NCI-H146 treated with DMSO at 0.1 percent for 48 hours (cell line): ENCODE data around the gene MYB.

Experiments
- DNase-seq: peaks from one replicate; lab custom pipeline; 2025; ENCODE audit not compliant: unreplicated experiment; lab: John Stamatoyannopoulos, UW

The MYB gene

DNA sequence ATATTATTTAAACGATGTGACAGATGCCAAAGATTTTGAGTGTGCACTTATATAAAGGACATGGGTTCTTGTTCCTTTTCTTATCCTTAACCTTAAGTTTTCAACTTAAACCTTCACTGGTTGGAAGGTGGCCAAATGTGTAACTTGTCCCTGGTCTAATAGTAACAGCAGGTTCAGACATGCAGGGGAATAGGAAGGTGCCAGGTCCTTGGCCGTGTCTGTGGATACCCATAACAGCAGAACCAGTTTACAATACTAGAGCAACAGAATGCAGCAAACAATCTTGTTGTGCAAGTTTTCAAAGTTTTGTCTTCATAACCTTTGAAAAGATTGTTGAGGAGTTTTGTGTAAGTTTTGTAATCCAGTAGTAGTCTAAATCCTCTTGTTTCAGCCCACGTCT, 4.4 kb downstream of the MYB start:
- no peak for DNase-seq

DNA sequence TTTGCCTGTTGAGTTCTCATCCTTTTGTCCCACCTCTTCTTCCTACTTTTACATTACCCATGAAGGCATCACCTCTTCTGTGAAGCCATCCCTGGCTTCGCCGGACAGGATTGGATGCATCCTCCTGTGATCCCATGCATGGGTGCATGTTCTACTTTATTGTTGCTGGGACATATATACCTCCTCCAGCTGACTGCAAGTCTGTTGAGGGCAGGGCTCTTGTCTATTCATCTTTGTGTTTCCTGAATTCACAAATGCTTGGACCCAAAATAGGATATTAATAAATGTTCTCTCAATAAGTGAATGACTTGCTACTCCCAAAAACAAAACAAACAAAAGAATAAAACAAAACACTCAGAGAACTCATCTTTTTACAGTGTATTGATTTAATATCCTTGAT, 5.1 kb downstream of the MYB start:
- no peak for DNase-seq

DNA sequence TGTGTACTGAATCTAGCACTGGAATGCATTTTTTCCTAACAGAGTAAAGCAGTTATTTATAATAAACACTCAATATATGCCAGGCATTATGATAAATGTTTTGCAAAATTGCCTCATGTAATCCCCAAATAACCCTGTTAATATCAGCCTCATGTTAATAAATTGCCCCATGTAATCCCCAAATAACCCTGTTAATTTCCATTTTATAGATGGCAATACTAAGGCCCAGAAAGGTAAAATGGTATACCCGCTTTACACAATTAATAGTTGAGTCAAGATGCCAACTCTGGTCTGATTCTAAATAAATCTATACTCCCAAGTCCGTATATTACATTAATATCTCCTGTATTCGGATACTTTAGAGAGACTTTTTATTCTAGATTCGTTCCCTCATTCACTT, 6.3 kb downstream of the MYB start:
- no peak for DNase-seq

DNA sequence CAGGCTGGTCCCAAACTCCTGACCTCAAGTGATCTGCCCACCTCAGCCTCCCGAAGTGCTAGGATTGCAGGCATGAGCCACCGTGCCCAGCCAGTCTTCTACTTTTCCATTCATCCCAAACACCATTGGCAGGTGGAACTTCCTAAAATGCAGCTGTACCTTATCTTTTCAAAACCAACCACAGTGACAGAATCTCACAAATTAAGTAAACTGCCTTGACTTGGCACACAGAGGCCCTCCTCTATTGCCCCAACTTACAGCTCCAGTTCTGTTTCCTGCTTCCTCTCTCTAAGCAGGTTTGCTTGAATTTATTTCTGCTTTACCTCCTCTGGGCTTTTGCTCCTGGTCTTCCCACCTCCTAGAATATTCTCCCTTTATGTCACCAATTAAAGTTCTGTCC, 7.6 kb downstream of the MYB start:
- no peak for DNase-seq

DNA sequence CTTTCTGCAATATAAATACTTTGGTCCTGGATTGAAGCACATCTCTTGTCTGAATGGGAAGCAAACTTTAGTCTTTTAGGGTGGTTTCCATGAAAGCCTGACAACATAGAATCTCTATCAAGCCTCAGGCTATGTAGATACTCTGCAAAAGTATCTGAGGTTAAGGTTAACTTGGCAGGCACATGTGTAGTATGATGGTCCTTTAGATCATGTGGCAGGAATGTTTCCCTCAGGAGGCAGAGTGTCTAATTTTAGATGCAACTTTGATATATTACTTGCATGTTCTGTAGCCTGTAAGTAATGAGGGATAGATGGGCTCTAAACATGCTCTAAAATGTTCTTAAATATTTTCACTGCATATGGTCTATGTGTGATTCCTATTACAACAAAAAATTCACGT, 8.2 kb downstream of the MYB start:
- no peak for DNase-seq

DNA sequence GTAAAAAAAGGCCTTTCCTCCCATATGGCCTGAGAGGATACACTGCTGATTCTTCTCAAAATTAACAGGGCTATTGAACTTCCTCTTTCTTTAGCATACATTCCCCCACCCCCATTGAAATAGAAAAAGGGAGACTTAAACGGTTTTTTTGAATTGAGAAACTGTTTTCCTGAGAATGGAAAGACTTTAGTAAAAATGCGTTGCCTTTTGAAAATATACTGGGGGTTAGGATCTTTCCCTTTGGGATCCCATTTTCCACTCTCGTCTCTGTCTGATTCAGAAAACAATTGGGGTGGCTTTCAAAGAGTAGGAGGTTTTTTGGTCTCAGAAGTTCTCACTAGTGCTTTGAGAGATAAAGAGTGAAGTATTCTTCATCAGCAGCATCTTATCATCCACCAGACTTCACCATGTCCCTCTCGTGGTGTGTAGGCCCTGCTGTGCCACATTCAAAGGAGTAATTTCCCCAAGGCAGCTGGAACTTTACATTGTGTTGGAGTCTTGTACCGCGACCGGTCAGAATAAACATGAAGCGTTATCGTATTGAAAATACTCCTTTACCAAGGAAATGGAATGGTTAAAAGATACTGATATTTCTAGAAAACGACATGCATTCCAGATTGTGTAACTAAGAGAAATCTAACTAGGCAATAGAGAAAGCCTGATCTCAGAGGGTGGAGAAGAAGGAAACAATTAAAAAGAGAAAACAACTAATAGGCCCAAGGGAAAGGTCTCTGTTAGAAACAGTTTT, 10.6 kb downstream of the MYB start:
- no peak for DNase-seq

DNA sequence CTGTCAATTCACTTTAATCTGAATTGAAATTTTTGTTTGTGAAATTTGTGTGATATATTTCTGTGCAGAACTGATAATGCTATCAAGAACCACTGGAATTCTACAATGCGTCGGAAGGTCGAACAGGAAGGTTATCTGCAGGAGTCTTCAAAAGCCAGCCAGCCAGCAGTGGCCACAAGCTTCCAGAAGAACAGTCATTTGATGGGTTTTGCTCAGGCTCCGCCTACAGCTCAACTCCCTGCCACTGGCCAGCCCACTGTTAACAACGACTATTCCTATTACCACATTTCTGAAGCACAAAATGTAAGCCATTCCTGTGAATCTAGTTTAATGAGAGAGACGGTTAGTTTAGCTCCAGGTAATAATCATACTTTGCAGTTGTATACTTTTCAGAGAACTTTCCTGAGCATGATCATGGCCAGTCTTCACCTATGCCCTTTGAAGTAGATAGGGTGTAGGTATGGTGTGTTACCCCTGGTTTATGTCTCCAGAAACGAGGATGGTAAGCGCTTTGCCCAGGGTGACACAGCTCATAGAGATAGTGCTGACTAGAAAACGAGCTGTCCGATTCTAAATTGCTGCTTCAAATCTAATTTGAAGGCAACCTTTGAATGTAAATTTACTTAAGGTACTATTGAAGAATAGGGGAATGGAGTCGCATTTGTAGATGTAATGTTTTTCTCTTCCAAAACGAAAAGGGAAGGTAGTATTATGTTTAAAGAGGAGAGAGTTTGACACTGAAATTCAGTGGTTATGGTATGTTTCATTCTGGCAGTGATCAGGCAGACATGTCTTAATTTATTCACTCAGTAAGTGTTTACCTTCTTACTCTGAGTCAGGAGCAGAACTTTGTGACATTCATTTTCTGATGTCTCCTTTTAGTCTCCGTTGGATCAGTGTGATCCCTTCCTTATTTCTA, 11.4 kb downstream of the MYB start:
- DNase-seq, result no peak

DNA sequence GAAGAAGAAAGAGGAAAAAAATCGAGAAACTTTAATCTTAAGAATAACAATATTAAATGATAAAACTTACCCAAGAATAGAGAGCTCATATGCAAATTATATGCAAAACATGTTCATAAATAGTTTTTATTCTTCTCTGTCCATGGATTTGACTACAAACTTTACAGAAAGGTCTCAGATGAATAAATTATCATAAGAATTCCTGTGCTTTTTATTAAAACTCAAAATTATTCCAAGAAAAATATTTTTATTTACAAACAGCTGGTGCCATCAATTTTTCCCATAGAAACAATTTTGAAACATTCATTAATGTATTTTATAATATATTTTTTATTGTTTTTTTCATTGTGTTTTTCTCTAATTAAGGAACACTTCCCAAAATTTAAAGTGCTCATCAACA, 12.1 kb downstream of the MYB start:
- DNase-seq, result no peak

DNA sequence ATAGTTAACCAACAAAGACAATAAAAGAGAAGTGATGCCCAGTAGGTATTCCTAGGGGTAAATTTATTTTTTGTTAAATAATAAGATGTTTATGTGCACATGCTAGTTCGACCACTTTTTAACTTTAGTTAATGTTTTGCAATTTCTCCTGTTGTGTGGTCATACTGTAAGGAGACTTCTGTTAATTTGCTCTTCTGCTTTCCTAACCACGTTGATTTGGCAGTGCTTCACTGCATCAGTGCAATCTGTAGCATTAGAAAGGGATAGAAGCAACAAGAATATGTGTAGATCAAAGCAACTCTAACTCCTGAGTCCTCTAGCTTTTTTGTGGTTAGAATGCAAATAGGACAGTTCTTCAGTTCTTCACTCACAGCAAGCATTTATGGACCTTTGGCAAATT, 13.9 kb downstream of the MYB start:
- DNase-seq, result no peak

DNA sequence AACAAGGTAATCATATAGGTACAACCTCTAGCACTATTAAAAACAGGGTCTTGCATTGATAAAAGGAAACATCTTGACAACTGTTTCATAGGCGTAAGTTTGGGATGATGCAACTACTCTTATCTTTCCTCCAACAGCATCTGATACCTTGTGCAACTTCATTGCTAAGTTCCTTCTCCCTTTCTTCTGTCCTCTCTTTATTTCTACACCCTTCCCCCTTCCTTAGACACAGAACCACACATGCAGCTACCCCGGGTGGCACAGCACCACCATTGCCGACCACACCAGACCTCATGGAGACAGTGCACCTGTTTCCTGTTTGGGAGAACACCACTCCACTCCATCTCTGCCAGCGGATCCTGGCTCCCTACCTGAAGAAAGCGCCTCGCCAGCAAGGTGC, 14.4 kb downstream of the MYB start:
- DNase-seq, result no peak

DNA sequence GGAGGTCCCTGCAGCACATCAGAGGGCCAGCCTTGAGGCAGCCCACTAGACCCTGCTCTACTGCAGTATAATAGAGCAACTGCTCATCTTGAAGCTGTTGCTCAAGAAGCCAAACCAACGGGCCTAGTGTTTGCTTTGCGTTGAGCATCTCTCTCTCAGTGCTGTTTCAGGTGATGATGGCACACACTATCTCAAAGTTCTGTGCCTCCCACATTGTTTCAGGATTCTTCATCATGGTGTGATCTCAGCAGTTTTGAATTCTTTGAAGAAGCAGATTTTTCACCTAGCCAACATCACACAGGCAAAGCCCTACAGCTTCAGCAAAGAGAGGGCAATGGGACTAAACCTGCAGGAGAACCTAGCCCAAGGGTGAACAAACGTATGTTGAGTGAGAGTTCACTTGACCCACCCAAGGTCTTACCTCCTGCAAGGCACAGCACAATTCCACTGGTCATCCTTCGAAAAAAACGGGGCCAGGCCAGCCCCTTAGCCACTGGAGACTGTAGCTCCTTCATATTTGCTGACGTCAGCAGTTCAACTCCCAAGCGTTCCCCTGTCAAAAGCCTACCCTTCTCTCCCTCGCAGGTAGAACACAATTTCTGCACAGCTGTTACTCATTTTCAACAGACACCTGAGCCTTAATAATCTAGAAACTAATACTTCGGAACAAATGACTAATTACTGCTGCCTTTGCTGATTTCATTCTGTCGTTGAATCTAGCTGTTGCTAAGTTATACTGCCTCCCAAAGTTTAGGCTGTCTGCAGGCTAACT, 15.8 kb downstream of the MYB start:
- DNase-seq, result no peak

DNA sequence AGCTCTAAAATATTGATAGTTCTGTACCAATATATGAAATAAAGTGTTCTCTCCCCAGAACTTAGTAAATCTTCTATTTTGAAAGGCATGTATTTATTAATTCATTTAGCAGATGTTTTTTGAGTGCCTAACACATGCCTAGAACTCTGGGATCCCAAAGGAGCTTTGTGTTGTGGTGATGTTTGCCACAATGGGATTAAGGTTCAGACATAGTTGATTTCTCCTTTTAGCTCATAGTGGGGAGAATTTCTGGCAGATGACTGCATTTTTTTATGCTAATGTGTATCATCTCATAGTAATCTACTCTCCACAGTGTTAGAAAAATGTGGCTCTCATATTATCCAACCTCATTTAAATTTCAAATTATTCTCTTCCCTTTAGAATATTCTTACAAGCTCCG, 21.7 kb downstream of the MYB start:
- no peak for DNase-seq

DNA sequence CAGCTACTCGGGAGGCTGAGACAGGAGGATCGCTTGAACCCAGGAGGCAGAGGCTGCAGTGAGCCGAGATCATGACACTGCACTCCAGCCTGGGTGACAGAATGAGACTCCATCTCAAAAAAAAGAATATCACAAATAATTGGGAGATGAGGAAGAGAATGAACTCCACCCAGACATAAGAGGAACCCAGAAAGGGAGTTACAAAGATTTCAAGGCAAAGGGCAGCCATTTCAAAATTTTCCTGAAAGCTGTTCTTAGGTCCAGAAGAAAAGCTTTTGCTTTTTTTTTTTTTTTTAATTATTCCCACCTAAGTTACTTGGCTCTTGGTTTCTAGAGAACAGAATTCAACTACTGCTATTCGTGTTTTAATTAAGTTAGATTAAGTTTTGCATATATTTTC, 23.8 kb downstream of the MYB start:
- DNase-seq, result no peak

DNA sequence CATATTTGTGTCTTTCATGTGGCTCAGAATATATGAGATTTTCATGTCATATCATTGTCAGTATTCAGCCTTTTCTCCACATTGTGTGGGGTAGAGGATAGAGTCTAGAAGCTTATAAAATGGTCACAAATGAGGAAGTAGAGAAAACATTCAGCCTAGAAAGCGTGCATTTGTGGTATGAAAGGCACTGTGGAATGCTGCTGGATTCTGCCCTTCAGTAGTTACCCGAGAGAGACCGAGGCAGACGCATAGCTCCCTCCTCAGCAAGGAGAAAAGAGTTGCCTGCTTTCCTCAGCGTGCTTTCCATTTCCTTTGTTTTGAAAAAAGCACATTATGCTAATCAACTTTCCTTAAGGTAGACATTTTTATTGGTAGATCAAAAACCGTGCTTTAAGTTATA, 28.7 kb downstream of the MYB start:
- DNase-seq, result no peak

DNA sequence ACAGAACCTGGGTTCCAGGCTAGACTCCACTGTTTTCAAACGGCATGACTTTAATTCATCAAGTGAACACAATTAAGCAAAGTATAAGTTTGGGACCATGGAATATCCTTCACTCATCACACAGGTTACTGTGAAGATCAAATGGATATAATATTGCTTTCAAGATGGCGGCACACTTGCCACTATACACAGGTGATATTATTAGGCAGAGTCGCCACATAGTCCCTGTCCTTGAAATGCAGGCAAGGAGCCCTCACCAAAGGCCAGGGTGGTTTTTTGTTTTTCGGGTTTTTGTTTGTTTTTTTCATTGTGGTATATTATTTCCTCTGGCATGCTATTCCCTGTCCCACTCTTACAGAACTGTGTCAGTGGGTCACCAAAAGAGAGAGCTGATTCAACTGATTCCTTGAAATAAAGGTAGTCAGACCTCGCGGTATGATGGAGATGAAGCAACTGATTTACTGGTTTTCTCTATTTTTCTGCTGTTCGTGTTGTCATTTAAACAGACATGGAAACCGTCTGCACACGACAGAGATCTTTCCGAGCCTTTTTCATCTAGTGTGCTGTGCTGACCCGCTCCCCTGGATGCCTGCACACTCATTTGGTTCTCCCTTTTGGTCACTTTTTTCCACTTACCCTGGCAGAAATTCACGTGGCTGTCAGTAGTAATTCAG, 29.7 kb downstream of the MYB start:
- no peak for DNase-seq

DNA sequence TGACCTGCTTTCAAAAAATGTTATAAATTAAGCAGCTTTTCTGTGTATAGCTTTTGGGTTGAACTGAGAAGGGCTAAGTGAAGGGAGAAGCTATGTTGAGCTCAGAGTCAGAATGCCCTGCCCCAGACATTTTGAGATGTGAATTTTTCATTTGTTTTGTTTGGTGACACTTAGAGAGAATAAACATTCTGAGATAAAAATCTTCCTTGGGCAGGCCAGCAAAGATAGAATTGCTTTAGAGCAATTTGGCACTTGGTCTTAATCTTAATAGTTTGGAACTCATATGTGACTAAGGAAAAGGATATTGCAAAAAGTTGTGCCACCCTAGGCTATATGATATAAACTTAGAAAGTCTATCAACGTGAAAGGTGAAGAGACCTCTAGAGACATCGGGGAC, 30.2 kb downstream of the MYB start:
- DNase-seq, result no peak

DNA sequence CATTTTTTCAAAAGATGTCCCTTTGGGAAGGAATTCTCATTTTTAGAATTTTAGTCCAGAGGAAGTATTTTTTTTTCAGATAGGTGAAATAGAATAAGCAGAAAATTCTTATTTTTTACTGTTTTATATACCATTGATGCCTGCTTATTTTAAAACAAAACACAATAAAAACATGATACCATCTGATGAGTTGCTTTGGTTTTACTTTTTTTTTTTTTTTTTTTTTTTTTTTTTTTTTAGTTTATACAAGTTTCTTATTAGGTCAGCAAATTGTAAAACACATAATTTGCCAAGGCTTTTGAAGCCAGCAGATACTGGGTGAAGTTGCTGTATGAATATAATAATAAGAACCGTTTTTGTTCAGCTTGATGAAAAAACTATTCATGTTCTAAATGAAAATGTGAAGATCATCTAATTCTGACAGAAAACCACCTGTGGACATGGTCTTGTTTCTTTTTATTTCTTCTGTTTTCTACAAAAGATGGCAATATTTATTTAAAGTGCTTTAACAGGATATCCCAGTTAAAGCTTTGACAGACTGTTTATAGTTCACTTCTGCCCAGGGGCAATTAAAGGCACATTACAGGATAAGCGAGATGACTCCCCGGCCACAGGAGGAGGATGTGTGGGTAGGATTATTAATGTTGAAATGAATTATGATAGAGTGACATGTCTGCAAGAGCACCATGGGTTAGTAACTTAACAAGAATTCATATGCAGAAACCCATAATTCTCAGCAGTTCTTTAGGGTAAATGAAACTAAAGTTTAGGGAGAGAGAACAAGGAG, 31.1 kb downstream of the MYB start:
- no peak for DNase-seq

DNA sequence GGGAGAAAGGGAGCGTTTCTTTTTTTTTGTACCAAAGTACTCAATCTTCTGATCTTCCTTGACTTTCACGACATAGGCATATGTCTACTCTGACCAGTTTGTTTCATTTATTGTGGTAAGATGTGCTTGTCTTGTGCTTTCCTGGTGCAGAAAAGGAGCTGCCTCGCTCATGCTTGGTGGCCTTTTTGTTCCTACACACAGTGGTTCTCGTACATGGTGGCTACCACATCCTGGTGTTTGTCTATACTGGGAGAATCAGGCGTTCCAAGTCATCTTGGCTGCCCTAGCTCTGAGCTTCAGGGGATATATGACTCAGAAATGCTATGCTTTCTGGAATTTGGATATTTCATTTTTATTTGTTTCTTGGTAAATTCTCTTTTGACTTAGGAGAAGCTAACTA, 31.8 kb downstream of the MYB start:
- DNase-seq, result no peak

DNA sequence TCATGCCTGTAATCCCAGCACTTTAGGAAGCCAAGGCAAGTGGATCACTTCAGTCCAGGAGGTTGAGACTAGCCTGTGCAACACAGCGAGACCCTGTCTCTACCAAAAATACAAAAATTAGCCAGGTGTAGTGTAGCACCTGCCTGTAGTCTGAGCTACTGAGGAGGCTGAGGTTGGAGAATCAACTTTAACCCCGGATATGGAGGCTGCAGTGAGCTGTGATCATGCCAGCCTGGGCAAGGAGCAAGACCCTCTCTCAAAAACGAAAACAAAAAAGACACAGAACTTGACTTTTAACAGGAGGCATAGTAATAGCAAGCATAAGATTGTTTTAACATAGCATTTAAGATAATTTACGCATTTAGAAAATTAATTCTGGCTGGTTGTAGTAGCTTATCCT, 32.5 kb downstream of the MYB start:
- DNase-seq, result no peak

DNA sequence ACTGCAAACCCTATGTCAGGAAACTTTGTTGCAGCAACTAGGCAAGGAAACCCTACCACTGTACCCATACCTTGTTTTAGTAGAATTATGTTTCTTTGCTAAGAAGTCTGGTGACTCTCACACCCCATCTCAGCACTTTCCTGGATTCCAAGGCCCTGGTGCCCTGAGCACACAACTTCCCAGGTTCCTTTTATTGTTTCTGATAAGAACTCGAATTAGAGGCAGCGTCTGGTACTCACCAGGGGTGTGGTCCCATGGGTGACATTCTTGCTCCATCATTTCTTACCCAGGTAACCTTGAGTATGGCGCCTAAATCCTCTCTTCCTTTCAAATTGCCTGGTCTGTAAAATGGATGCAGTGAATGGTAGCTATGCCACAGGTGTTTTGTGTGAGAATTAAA, 34.1 kb downstream of the MYB start:
- DNase-seq, result no peak
